ENCODE results near the gene SMLR1.
A peak's percentile ranks its signal among the peaks of the same experiment; 100 is the strongest.

SMLR1 gene

DNA sequence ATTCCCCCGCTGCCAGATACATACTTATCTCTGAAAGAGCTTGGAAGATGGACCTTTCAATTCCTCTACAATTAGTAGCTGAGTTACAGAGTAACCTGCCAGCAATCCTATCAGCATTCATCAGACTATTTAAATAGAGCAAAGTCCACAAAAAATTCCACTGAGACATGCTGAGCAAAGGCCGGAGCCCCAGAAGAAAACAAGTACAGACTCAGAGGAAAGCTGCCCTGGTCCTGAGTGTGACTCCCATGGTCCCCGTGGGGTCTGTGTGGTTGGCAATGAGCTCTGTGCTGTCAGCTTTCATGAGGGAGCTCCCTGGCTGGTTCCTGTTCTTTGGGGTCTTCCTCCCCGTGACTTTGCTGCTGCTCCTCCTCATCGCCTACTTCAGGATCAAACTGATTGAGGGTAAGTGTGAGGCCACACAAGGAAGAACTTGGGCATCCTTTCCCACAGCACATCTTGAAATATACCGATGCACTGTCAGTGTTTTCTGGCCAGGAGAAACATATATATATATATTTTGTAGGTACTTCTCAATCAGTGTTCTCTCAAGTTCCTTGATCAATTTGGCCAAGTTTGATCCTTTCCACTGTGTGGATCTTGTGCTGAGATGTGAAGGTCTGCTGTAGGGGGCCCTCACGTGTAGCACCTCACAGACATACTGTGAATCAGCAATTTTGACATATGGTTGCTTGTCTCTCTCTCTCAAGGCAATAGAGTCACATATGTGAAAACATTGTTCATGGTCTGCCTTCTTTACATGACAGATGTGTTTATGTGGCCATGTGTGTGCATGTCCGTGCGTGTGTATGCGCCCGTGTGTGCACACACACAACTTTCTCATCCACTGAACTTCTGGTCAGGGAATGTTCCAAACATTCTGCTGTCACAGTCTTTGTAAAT is at the start of gene SMLR1:
TSS of gene SMLR1 (plus strand) at position 160 of the 903 bp plus-strand sequence. CDS start at position 168, 8 bp downstream.
- H3K36me3 Mint-ChIP-seq (ENCODE audit: insufficient read depth), result no peaks in the 10 kb centered on the region
- H3K4me1 Mint-ChIP-seq, result peaks cover 6% of the 10 kb centered on the region
- H3K27me3 Mint-ChIP-seq, result no peaks in the 10 kb centered on the region
- DNase-seq (ENCODE audit: low spot score in 2 of 2) (no peak), ATAC-seq (replicated peaks; ENCODE audit: extremely low read depth, poor library complexity, severe bottlenecking) (no peak)
- no peak within 1 kb of the TSS for H3K27ac Mint-ChIP-seq (ENCODE audit: low read depth)
- no peak within 1 kb of the TSS for H3K4me3 Mint-ChIP-seq
- H3K9me3 Mint-ChIP-seq, result no peaks in the 10 kb centered on the region

GRCh38 chr6:130778946-130779657 is 48.1 kb upstream of the SMLR1 start:
- H3K4me1 Mint-ChIP-seq, result peaks cover 29% of the 10 kb centered on the region
- H3K27me3 Mint-ChIP-seq, result no peaks in the 10 kb centered on the region
- no peak for DNase-seq (ENCODE audit: low spot score in 2 of 2)
- no peak for ATAC-seq (replicated peaks; ENCODE audit: extremely low read depth, poor library complexity, severe bottlenecking)
- no peak overlapping the region for H3K4me3 Mint-ChIP-seq
- no peaks in the 10 kb centered on the region for H3K36me3 Mint-ChIP-seq (ENCODE audit: insufficient read depth)
- no peak overlapping the region for H3K27ac Mint-ChIP-seq (ENCODE audit: low read depth)
- no peaks in the 10 kb centered on the region for H3K9me3 Mint-ChIP-seq

- DNase-seq (ENCODE audit: low spot score in 2 of 2) (no peak), ATAC-seq (replicated peaks; ENCODE audit: extremely low read depth, poor library complexity, severe bottlenecking) (no peak)
- no peaks in the 10 kb centered on the region for H3K27me3 Mint-ChIP-seq
- H3K4me3 Mint-ChIP-seq, result no peak overlapping the region
- no peaks in the 10 kb centered on the region for H3K36me3 Mint-ChIP-seq (ENCODE audit: insufficient read depth)
- no peaks in the 10 kb centered on the region for H3K9me3 Mint-ChIP-seq
- peaks cover 29% of the 10 kb centered on the region for H3K4me1 Mint-ChIP-seq
- no peak overlapping the region for H3K27ac Mint-ChIP-seq (ENCODE audit: low read depth)
Observed at GRCh38 chr6:130779658-130780033, 47.6 kb upstream of the SMLR1 start.

DNA sequence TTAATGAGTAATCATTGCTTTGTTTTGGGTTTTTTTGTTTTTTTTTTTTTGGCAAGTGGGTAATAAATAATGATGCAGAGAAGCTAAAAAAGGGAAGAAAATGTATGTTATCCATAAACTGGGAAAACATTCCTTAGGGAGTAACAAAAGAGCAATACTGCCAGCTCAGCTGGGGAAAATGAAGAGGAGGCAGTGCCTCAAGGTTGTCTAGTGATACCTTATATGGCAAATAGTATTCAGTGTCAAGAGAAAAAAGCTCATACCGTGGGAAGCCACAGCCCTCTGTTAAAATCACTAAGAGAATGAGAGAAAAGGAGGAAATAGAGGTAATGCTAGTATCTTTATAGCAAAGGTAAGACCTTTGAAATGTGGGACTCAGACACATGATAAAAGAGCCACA is 47.1 kb upstream of the SMLR1 start:
- DNase-seq (ENCODE audit: low spot score in 2 of 2) (no peak), ATAC-seq (replicated peaks; ENCODE audit: extremely low read depth, poor library complexity, severe bottlenecking) (no peak)
- Mint-ChIP-seq H3K9me3 (no peaks in the 10 kb centered on the region), H3K27me3 (no peaks in the 10 kb centered on the region), H3K27ac (ENCODE audit: low read depth) (no peak overlapping the region), H3K36me3 (ENCODE audit: insufficient read depth) (no peaks in the 10 kb centered on the region), H3K4me3 (no peak overlapping the region), H3K4me1 (peaks cover 29% of the 10 kb centered on the region)

DNA sequence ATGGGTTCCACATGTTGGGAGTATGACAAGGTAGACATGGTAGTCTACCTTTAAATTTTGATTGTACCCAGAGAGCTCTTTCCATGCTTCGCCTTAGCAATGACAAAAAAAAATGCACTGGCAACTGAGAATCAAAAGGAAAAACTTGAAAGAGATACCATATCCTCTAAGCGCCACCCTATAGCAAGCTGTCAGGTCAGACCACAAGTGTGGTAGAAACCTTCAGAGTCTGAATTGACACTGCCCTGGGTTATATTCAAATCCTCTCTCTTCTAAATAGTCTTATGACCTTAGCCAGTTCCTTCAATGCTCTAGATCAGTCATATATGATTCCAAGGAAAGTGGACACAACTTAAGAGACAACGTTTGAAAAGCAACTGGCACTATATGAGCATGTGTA is 45.6 kb upstream of the SMLR1 start:
- H3K27ac Mint-ChIP-seq (ENCODE audit: low read depth), result no peak overlapping the region
- no peaks in the 10 kb centered on the region for H3K36me3 Mint-ChIP-seq (ENCODE audit: insufficient read depth)
- peak; percentile 86 for ATAC-seq (replicated peaks; ENCODE audit: extremely low read depth, poor library complexity, severe bottlenecking)
- H3K27me3 Mint-ChIP-seq, result no peaks in the 10 kb centered on the region
- H3K9me3 Mint-ChIP-seq, result no peaks in the 10 kb centered on the region
- DNase-seq (ENCODE audit: low spot score in 2 of 2), result no peak
- H3K4me1 Mint-ChIP-seq, result peaks cover 23% of the 10 kb centered on the region
- no peak overlapping the region for H3K4me3 Mint-ChIP-seq

DNA sequence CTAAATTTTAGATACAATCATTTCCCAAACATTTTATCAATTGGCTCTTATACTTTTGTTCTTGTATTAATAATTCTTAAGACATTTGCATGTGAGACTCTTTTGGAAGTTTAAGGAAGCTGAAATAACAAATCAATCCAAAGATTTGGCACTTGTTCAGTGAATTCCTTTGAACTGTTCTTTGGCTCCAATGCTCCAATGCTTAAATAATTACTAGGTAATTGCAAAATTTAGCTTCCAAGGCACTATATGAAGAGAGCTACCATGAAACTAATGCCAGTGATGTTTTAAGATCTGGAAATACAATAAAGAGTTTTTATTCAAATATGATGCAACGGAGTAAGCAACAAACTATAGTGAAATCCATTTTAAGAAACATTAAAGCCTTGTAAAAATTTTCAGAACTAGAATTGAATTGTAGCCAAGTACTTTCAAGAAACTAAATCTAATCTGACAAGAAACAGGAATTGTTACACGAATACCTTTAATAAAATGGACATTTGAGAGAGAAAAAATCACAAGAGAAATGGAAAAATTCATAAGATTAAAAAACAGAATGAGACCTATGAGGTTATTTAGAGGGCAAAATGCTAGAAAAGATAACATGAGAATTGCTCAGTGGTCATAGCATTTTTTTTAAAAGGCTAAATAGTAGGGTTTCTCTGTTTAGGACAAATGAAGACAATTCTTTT is 43.6 kb upstream of the SMLR1 start:
- no peak overlapping the region for H3K27ac Mint-ChIP-seq (ENCODE audit: low read depth)
- ATAC-seq (replicated peaks; ENCODE audit: extremely low read depth, poor library complexity, severe bottlenecking), result no peak
- no peak overlapping the region for H3K4me3 Mint-ChIP-seq
- no peaks in the 10 kb centered on the region for H3K27me3 Mint-ChIP-seq
- peaks cover 19% of the 10 kb centered on the region for H3K4me1 Mint-ChIP-seq
- no peak for DNase-seq (ENCODE audit: low spot score in 2 of 2)
- no peaks in the 10 kb centered on the region for H3K36me3 Mint-ChIP-seq (ENCODE audit: insufficient read depth)
- H3K9me3 Mint-ChIP-seq, result no peaks in the 10 kb centered on the region

DNA sequence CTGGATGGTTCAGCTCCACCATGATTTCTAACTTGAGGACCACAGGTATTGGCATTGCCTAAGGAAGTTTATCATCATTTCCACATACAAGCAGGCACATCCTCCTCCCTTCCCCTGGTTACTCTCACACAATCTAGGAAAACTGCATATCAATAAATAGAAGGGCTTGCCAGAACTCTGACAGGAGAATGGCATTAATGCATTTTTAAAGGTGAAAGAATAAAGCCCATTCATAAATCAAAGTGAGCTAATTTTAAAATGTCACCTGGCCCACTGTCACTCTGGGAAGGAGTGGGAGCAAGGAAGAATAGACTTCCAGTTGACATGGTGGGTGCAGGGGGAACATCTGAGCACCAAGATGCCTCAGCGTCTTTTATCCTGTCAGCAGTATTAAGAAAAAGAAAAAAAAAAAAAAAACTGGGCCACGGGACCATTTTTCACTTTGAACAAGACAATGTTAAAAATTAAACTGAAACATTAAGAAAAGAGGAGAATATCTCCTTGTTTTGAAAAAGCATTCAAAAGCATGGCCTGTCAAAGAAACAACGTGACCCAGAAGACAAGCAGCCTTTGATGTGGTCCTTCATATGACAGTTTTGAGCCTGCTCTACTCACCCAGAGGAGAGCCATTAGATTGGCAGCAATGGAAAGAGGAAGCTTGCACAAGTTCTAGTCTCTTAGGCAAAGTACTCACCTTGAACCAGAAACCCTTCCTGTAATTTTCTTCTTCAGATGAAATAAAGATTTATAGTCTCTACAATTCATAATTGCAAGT is 39.3 kb upstream of the SMLR1 start:
- Mint-ChIP-seq H3K27me3 (no peaks in the 10 kb centered on the region), H3K27ac (ENCODE audit: low read depth) (no peak overlapping the region), H3K36me3 (ENCODE audit: insufficient read depth) (no peaks in the 10 kb centered on the region), H3K4me3 (no peak overlapping the region), H3K4me1 (no peaks in the 10 kb centered on the region), H3K9me3 (no peaks in the 10 kb centered on the region)
- DNase-seq (ENCODE audit: low spot score in 2 of 2), result no peak
- ATAC-seq (replicated peaks; ENCODE audit: extremely low read depth, poor library complexity, severe bottlenecking), result no peak

DNA sequence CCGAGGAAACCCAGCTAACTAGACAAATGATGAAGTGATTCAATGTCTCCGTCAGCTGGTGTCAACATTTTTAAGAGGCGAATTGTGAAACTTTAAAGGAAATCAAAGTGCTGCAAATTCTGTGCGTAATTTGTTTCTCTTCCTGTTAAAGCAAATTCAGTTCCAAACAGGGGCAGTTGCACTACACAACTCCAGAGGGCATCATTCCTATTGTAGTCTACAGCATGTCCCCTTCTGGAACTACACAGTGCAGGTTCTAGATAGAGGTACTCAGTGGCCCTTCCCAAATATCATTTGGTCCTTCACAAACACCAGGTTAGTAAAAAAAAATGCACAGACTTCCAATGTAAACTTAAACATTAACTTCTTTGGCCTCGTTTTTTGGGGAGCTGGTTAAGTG is 38.3 kb upstream of the SMLR1 start:
- Mint-ChIP-seq H3K27ac (ENCODE audit: low read depth) (no peak overlapping the region), H3K4me3 (no peak overlapping the region), H3K36me3 (ENCODE audit: insufficient read depth) (no peaks in the 10 kb centered on the region), H3K27me3 (no peaks in the 10 kb centered on the region), H3K9me3 (no peaks in the 10 kb centered on the region), H3K4me1 (no peaks in the 10 kb centered on the region)
- no peak for DNase-seq (ENCODE audit: low spot score in 2 of 2)
- ATAC-seq (replicated peaks; ENCODE audit: extremely low read depth, poor library complexity, severe bottlenecking), result no peak

- DNase-seq (ENCODE audit: low spot score in 2 of 2), result no peak
- no peaks in the 10 kb centered on the region for H3K27me3 Mint-ChIP-seq
- H3K36me3 Mint-ChIP-seq (ENCODE audit: insufficient read depth), result peaks cover 1% of the 10 kb centered on the region
- ATAC-seq (replicated peaks; ENCODE audit: extremely low read depth, poor library complexity, severe bottlenecking), result no peak
- H3K27ac Mint-ChIP-seq (ENCODE audit: low read depth), result no peak overlapping the region
- no peaks in the 10 kb centered on the region for H3K4me1 Mint-ChIP-seq
- H3K4me3 Mint-ChIP-seq, result no peak overlapping the region
- no peaks in the 10 kb centered on the region for H3K9me3 Mint-ChIP-seq
Observed at GRCh38 chr6:130794010-130794697, 33.1 kb upstream of the SMLR1 start.

DNA sequence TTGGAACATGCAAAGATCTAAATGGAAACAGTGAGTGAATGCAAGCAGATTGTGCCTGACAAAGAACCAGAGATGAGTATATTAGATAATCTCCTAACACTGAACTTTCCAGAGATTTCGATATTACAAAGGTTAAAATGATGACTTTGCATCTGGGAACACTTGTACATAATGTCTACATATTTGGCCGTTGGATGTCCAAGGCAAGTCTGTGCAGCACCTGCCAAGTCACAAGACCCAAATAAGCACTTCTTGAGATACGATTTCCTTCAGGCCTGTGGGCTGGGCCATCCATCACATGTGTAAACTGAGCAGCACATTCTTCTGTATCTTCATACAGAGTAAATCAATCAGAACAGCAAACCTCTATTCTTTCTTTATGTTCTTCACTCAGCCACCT is 32.5 kb upstream of the SMLR1 start:
- H3K27me3 Mint-ChIP-seq, result no peaks in the 10 kb centered on the region
- no peaks in the 10 kb centered on the region for H3K4me1 Mint-ChIP-seq
- ATAC-seq (replicated peaks; ENCODE audit: extremely low read depth, poor library complexity, severe bottlenecking) (no peak), DNase-seq (ENCODE audit: low spot score in 2 of 2) (no peak)
- H3K9me3 Mint-ChIP-seq, result no peaks in the 10 kb centered on the region
- peaks cover 1% of the 10 kb centered on the region for H3K36me3 Mint-ChIP-seq (ENCODE audit: insufficient read depth)
- no peak overlapping the region for H3K4me3 Mint-ChIP-seq
- no peak overlapping the region for H3K27ac Mint-ChIP-seq (ENCODE audit: low read depth)

DNA sequence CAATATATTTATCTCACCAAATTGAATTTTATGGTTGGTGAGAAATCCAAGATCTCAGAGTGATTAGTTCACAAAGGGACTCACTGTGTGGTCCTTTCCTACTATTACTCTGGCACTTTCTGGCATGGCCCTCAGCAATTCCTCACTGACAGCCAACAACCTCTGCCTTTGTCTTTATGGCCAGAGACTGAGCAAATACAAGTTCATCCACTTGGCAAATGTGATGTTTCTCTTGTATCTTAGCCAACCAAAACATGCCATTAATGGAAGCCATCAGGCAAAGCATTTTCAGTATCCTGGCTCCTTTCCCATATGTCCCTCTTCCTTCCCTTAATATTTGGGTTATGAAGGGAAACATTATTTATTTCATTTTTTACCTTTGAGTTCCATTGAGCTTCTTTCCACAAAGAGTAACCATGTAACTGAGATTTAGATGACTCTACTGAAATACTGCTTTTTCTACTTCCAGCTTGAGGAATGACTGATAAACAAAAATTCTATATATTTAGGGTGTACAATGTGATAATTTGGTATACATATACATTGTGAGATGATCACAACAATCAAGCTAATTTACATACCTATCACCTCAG is 30.8 kb upstream of the SMLR1 start:
- Mint-ChIP-seq H3K4me3 (no peak overlapping the region), H3K4me1 (no peaks in the 10 kb centered on the region), H3K27ac (ENCODE audit: low read depth) (no peak overlapping the region), H3K36me3 (ENCODE audit: insufficient read depth) (peaks cover 1% of the 10 kb centered on the region), H3K27me3 (no peaks in the 10 kb centered on the region), H3K9me3 (no peaks in the 10 kb centered on the region)
- DNase-seq (ENCODE audit: low spot score in 2 of 2) (no peak), ATAC-seq (replicated peaks; ENCODE audit: extremely low read depth, poor library complexity, severe bottlenecking) (no peak)

Data from central memory CD8-positive, alpha-beta T cell (primary cell).